OCI-LY3 (cell line): ENCODE data around the gene LRRC4.

Experiments used
- CTCF ChIP-seq: fragments of 200-600, 300-600 bp; sonication (generic); IDR thresholded peaks from 2 replicates; pipeline ENCODE4 v1.5.1; 2014; ENCODE audit warnings: antibody characterized with exemption, low read length, low read depth
- EZH2phosphoT487 ChIP-seq: fragments of 200-600 bp; shearing (Covaris generic); IDR thresholded peaks from 2 replicates; pipeline ENCODE4 v1.6.1; 2018; ENCODE audit warnings: antibody characterized with exemption, mixed run types, low read depth

- TF ChIP-seq CTCF (no peak), EZH2phosphoT487 (no peak)
Measured at GRCh38 chr7:128026551-128026950, 4.7 kb downstream of the LRRC4 start.
